ENCODE results near the gene MARCKS.

DNA sequence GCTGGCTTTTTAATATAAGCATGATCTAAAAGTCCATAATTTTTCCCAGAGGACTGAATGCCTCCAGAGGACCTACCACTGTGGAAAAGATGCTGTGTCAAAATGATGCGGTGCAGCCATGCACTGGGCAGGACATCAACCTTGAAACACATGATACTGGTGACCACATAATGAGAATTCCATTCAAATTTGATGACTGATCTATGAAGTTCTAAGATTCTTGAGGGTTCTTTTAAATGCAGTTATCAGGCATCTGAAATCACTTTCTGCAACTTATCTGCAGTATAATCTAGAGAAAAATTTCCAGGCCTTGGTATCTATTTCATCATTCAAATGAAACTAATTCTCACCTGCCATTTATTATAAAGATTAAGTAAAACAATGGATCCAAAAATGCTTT, 15.0 kb upstream of the MARCKS start:
- TF ChIP-seq POLR2A (IDR thresholded peaks at IDR 0.05; ENCODE audit: low read length) (no peak), GATA1 (IDR thresholded peaks at IDR 0.05; ENCODE audit: low read depth, low read length) (no peak)
